HUES64 (cell line): ENCODE data around the gene TENM4.

ENCODE experiments used
- H3K27ac ChIP-seq: 2 replicates; pipeline ENCODE4 v1.7.0; 2013; ENCODE audit warnings: low read depth, low read length, inconsistent platforms
- H3K27me3 ChIP-seq: 2 replicates; pipeline ENCODE4 v1.6.1; 2013; ENCODE audit warnings: mild to moderate bottlenecking, low read length; ENCODE audit not compliant: insufficient read depth
- H3K36me3 ChIP-seq: 2 replicates; pipeline ENCODE4 v1.6.1; 2013; ENCODE audit warnings: mild to moderate bottlenecking, low read length; ENCODE audit not compliant: insufficient read depth
- H3K4me1 ChIP-seq: 2 replicates; pipeline ENCODE4 v1.6.1; 2013; ENCODE audit warnings: mild to moderate bottlenecking, low read length, moderate library complexity; ENCODE audit not compliant: insufficient read depth
- H3K4me3 ChIP-seq: 2 replicates; pipeline ENCODE4 v1.5.1; 2013; ENCODE audit warnings: mild to moderate bottlenecking, low read length, moderate library complexity
- H3K9ac ChIP-seq: 2 replicates; pipeline ENCODE4 v1.6.1; 2013; ENCODE audit warnings: mild to moderate bottlenecking, low read depth, low read length
- H3K9me3 ChIP-seq: 2 replicates; pipeline ENCODE4 v1.6.1; 2013; ENCODE audit warnings: low read depth, low read length; ENCODE audit not compliant: insufficient read depth
- WGBS: fragments of 150-250, 120-280 bp; methylation state at CpG from one replicate; pipeline ENCODE4 v1.1.7; 2013; ENCODE audit warnings: missing lambda C conversion rate; 5-methylcytosine and 5-hydroxymethylcytosine counted together

TENM4 gene

DNA sequence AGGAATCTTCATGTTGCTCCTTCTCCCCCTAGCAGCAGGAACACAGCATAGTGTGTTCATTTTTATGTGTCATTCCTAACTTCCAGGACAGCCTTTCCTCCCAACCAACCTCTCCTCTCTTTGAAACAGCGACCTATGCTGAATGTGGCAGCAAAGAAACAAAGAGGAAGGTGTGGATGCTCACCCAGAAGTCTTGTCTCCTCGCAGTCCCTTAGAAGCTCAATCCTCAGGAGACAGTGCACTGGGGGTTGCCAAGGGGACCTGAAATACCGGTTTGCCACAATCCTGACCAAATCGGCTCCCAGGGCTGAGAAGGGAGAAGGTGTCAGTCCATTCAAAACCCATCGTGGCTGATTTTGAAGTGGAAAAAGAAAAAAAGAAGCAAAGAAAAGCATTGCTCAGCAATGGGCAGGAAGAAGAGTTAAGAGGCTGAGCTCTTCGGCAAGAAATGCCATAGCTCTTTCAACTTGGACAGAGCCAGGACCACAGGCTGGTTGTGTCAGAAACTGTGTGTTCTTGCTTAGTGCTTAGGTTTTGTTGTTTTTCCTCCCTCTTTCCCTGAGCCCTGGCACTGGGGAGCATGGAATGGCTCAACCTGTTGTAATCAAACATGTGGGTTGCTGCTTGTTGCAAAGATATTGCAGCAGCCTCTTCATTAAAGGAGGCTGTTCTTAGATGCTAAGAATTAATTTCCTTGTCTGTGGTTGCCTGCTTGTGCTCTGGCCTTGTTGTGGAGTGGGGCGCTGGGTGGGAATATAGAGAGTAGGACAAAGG lies 30.4 kb upstream of the TENM4 start:
- WGBS, result 72% methylated on average over 7 of the region's 7 CpGs

DNA sequence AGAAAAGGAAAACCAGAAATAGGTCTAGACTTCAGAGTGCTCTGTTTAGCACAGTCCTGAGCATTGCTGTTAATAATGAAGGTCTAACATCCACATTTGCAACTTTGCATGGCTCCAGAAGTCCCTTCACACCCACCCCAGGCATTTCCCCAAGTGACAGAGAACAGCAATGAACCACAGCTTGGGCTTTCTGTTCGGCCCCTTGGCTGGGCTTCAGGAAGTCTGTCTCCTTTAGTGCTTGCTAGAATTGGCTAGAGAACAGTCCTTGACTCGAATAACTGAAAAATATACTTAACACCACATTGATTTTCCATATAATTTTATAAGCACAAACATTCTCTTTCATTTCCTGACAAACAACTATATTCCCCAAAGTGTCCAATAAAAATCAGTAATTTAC lies 29.3 kb upstream of the TENM4 start:
- H3K27me3 ChIP-seq, result no peaks in the 10 kb centered on the region
- H3K27ac ChIP-seq, result no peak overlapping the region
- no peaks in the 10 kb centered on the region for H3K9me3 ChIP-seq
- no peak overlapping the region for H3K9ac ChIP-seq
- 88% methylated on average over 2 of the region's 2 CpGs for WGBS
- H3K36me3 ChIP-seq, result no peaks in the 10 kb centered on the region
- H3K4me3 ChIP-seq, result no peak overlapping the region
- peaks cover 55% of the 10 kb centered on the region for H3K4me1 ChIP-seq

More for the DNA sequence above, 30.4 kb upstream of the TENM4 start:
- no peak overlapping the region for H3K9ac ChIP-seq
- H3K4me3 ChIP-seq, result no peak overlapping the region
- peaks cover 55% of the 10 kb centered on the region for H3K4me1 ChIP-seq
- no peaks in the 10 kb centered on the region for H3K36me3 ChIP-seq
- H3K27me3 ChIP-seq, result no peaks in the 10 kb centered on the region
- H3K9me3 ChIP-seq, result 0 out of 2 replicates have a peak, but pooled peaks cover under 1% of the 10 kb centered on the region
- H3K27ac ChIP-seq, result no peak overlapping the region

DNA sequence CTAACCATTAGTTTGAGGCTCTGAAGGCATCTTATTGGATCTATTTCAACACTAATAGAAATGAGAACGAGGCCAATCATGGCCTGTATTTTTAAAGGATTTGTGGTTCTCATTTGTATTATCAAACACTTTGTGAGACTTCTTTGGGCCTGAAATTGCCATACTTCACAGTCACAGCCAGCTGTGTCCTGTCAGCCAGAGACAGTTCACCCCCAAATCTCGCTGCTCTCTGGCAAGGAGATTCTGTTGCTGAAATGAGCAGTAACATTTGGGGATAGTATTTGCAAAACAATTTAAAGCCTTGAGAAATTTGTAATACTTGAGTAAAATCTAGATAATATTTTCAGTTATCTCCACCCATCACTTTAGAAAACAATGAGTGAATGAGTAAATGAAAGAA lies 26.9 kb upstream of the TENM4 start:
- Histone ChIP-seq H3K27ac (no peak overlapping the region; the same call in 1 of the 2 replicates), H3K27me3 (no peaks in the 10 kb centered on the region), H3K9ac (no peak overlapping the region), H3K4me3 (no peak overlapping the region), H3K9me3 (no peaks in the 10 kb centered on the region), H3K4me1 (peaks cover 36% of the 10 kb centered on the region), H3K36me3 (no peaks in the 10 kb centered on the region)
- 84% methylated on average over 2 of the region's 2 CpGs for WGBS

DNA sequence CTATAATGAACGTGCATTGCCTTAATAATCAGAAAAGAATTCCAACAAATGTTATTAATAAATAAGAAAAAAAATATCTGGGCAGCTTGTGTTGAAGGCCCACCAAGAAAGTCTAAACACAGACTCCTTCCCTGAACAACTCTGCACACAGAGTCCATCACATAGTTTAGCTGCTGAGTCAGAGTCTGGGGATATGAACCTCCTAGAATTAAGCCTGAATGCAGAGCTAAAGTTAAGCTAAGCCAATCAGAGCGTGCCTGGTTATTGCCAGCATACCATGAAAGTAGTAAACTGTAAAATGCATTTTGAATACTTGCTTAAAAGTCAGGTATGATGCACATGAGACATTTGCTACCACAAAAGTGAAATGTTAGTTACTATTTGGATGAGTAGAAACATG lies 25.6 kb upstream of the TENM4 start:
- H3K27me3 ChIP-seq, result no peaks in the 10 kb centered on the region
- no peaks in the 10 kb centered on the region for H3K36me3 ChIP-seq
- H3K9ac ChIP-seq, result no peak overlapping the region
- 92% methylated on average over 1 of the region's 2 CpGs for WGBS
- H3K27ac ChIP-seq, result no peak overlapping the region
- H3K4me3 ChIP-seq, result no peak overlapping the region
- peaks cover 22% of the 10 kb centered on the region for H3K4me1 ChIP-seq
- H3K9me3 ChIP-seq, result no peaks in the 10 kb centered on the region

- no peak overlapping the region for H3K4me3 ChIP-seq
- no peaks in the 10 kb centered on the region for H3K9me3 ChIP-seq
- H3K36me3 ChIP-seq, result no peaks in the 10 kb centered on the region
- no peak overlapping the region for H3K27ac ChIP-seq
- H3K27me3 ChIP-seq, result no peaks in the 10 kb centered on the region
- H3K9ac ChIP-seq, result no peak overlapping the region
- peaks cover 13% of the 10 kb centered on the region for H3K4me1 ChIP-seq
- 91% methylated on average over 1 of the region's 2 CpGs for WGBS
Measured at GRCh38 chr11:79465160-79465559, 24.3 kb upstream of the TENM4 start.

DNA sequence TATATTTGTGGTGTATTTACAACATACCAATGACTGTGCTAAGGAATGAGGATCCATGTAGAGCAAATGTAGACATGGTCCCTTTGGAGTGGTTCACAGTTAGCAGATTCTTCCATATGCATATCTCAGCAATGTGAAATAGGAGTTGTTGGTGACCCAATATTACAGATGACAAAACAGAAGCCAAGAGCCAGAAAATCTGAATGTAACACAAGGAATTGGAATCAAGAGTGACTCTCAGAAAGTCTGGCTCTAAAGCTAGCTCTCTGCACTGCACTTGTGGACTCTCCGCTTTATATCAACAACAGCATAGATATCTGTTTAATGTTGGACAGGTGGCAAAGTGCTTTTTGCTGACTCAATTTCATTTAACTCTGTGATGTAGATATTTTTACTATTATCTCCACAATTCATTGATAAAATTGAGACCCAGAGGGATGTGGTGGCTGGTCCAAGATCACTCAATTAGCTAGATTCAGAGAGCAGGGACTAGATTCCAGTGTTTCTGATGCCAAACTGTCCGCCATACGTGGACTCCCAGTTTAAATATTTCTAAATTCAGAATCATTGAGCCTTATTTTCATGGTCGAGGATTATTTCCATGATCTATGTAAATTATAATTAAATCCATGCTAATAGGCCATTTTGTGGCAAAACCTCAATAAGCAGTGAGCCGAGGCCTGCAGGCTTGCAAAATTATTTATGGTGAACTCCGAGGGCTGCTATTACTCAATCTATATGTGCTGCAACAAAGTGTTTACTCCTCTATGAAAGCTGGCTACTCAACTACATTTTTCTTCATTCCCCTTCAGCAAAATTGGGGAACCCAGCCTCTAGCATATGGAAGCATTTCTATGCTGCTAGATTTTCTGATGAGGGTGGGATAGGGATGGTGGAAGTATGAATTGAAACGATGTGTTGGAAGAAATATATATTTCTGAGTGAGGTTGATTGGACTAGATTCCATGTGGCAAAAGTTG lies 21.1 kb upstream of the TENM4 start:
- no peak overlapping the region for H3K9ac ChIP-seq
- H3K4me3 ChIP-seq, result no peak overlapping the region
- WGBS, result 95% methylated on average over 6 of the region's 7 CpGs
- H3K9me3 ChIP-seq, result no peaks in the 10 kb centered on the region
- no peaks in the 10 kb centered on the region; the same call in 1 of the 2 replicates for H3K4me1 ChIP-seq
- no peaks in the 10 kb centered on the region for H3K27me3 ChIP-seq
- H3K27ac ChIP-seq, result no peak overlapping the region
- H3K36me3 ChIP-seq, result no peaks in the 10 kb centered on the region

DNA sequence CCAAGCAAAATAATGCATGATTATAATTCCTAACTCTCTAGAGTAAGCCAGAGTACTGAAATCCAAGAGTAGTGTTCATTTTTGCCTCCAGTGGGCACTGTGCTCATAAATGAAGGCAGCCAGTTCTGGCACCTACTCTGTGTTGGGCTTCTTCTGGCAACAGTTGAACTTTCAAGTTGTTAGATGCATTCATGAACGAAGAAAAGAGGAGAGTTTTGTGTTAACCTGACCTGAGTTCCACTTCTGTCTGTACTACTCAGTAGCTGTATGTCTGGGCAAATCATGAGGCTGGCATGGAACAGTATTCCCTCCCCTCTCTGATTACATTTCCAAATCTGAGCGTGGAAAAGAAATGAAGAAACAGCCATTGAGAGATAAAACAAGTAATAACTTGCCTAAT lies 20.3 kb upstream of the TENM4 start:
- Histone ChIP-seq H3K9ac (no peak overlapping the region), H3K9me3 (no peaks in the 10 kb centered on the region), H3K27ac (no peak overlapping the region), H3K27me3 (no peaks in the 10 kb centered on the region), H3K4me1 (no peaks in the 10 kb centered on the region; the same call in 1 of the 2 replicates), H3K36me3 (no peaks in the 10 kb centered on the region), H3K4me3 (no peak overlapping the region)
- WGBS, result 58% methylated on average over 2 of the region's 2 CpGs

- H3K9ac ChIP-seq, result no peak overlapping the region
- H3K27ac ChIP-seq, result no peak overlapping the region
- WGBS, result 92% methylated on average over 5 of the region's 5 CpGs
Measured at GRCh38 chr11:79458709-79459108, 17.9 kb upstream of the TENM4 start.

DNA sequence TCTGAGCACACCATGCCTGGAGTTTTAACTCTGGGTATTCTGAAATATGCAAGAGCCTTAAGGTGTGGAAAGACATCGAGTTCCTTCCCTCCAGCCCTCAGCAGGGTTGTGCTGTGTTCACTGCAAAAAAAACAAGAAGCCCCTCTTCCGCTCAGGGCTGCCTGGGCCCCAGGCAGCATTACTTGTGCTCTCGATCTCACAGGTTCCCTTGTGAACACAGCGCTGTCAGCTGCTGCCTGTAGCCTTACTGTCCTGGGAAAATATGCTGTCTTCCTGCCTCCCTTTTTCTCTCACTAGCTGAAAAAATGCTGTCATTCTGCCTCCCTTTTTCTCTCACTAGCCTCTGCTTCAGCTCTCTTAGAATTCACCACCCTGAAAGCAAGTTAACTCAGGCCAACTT lies 15.7 kb upstream of the TENM4 start:
- no peak overlapping the region for H3K4me3 ChIP-seq
- 64% methylated on average over 4 of the region's 4 CpGs for WGBS
- H3K9ac ChIP-seq, result no peak overlapping the region
- H3K9me3 ChIP-seq, result no peaks in the 10 kb centered on the region
- no peaks in the 10 kb centered on the region for H3K27me3 ChIP-seq
- no peaks in the 10 kb centered on the region; the same call in 1 of the 2 replicates for H3K4me1 ChIP-seq
- no peak overlapping the region for H3K27ac ChIP-seq
- H3K36me3 ChIP-seq, result no peaks in the 10 kb centered on the region

More at GRCh38 chr11:79458709-79459108, 17.9 kb upstream of the TENM4 start:
- Histone ChIP-seq H3K27me3 (no peaks in the 10 kb centered on the region), H3K9me3 (no peaks in the 10 kb centered on the region), H3K4me3 (no peak overlapping the region), H3K36me3 (no peaks in the 10 kb centered on the region), H3K4me1 (no peaks in the 10 kb centered on the region; the same call in 1 of the 2 replicates)

DNA sequence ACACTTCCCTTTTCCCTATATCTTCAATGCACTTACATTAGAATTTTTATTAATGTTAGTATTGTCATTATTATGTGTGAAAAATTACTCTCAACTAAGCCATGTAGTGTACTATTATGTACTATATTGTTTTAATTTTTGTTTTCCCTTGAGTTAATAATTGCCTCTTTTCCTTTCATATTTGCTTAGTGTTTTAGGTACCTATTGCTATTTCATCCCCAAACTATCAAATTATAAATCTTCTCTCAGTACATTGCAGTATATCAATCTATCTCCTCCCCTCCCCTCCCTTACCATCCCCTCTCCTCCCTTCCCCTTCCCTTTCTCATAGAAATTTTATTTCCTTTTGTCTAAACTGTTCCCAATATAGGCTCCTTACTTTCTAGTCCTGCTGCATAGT lies 12.8 kb upstream of the TENM4 start:
- Histone ChIP-seq H3K36me3 (no peaks in the 10 kb centered on the region), H3K4me1 (no peaks in the 10 kb centered on the region), H3K9ac (no peak overlapping the region), H3K27ac (no peak overlapping the region), H3K4me3 (no peak overlapping the region), H3K27me3 (no peaks in the 10 kb centered on the region), H3K9me3 (no peaks in the 10 kb centered on the region)

GRCh38 chr11:79449040-79449439 lies 8.2 kb upstream of the TENM4 start:
- Histone ChIP-seq H3K9me3 (no peaks in the 10 kb centered on the region), H3K36me3 (no peaks in the 10 kb centered on the region), H3K9ac (no peak overlapping the region), H3K4me1 (peaks cover 15% of the 10 kb centered on the region; the same call in 1 of the 2 replicates), H3K27ac (no peak overlapping the region), H3K27me3 (no peaks in the 10 kb centered on the region), H3K4me3 (no peak overlapping the region)
- WGBS, result 93% methylated on average over 5 of the region's 5 CpGs
